Measurements from ENCODE around the gene EFNA3.
"Not testable (repeated sequence)": the region's sequence is repeated elsewhere in the genome, so short reads cannot be mapped to it uniquely, and the experiment has no call there.

Gene EFNA3

DNA sequence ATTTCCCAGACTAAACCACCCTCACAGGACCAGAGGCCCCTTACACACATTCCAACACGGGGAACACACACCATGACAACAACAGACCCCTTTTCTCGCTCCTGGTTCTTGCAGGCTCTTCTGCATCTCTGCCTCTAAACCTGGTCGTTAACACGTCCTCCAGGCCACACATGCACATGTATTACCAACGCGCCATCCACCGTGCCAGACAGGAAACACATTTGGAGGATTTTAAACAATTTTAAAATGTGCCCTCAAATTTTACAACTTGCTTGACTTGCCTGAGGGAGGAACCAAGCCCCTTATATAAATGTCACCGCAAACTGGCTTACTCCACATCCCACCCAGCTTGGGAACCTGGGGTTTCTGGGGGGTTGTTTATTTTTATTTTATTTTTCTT, 32.2 kb downstream of the EFNA3 start:
- DNase-seq (ENCODE audit: low read depth) = no peak

DNA sequence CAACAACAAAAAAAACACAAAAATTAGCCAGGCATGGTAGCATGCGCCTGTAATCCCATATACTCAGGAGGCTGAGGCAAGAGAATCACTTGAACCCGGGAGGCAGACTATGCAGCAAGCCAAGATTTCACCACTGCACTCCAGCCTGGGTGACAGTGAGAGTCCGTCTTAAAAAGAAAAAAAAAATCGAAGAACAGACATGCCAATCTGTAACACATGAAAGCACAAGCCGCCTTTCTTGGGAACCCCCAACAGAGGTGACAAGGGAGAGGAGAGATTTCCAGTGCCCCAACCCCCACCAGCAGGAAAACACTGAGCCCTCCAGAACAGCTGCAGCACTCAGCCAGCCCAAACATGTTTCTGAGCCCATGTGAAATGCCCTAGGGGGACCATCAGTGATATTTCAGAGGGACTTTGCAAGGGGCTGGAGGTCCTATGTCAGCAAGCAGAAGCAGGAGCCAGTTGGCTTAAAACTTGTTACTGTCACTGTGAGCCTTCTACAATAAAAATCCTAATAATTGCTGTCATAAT, 34.9 kb downstream of the EFNA3 start:
- no peak for DNase-seq (ENCODE audit: low read depth)

DNA sequence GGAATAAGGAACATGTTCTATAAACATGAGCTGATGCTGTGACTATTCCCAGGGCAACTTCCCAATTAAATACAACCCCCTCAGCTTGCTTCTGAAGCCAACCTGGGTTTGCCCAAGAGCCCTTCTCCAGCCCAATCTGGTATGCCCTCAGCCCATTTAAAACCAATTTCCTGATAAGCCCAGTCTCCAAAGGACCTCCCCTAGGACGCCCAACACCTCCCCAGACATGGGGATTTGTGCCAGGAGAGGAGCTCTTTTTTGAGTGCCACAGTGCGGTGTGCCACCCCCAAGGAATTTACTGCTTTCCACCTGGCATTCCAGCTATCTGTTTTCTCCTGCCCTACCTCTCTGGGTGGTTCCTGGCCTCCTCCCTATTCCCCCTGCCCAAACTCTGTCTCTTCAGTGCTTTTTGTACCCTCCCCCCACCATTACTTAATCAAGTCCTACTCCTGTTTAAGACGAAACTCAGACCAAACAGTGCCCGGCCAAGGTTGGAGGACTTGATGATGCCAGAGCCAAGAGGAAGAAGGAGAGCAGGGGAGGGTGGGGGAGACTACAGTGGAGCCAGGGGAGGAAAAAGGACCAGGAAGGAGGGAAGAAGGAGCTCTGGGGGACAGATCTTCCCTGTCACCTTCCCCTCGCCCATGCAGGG, 37.6 kb downstream of the EFNA3 start:
- DNase-seq (ENCODE audit: low read depth) = no peak

DNA sequence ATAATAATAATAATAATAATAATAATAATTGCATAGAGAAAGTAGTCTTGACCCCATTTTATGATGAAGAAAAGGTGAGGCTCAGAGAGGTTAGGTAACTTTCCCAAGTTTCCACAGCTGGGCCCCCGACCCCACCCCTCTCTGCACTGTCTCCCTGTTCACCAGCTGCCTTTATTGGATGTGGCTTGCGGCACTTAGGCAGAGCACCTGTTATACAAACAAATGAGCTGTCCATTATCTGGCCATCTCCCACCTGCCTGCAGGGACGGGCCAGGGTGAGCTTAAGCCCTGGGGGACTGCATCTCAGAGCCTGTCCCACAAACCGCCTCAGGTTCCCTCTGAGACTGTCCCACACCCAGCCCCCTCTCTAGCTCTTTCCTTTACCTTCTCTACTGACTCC, 39.0 kb downstream of the EFNA3 start:
- DNase-seq (ENCODE audit: low read depth) = no peak

DNA sequence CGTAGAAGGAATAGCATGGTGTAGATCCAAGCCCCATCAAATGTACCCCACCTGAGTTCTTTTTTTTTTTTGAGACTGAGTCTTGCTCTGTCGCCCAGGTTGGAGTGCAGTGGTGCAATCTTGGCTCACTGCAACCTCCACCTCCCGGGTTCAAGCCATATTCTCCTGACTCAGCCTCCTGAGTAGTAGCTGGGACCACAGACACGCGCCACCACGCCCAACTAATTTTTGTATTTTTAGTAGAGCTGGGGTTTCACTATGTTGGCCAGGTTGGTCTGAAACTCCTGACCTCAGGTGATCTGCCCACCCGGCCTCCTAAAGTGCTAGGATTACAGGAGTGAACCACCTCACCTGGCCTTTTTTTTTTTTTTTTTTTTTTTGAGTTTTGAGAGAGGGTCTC, 39.5 kb downstream of the EFNA3 start:
- DNase-seq (ENCODE audit: low read depth) = not testable (repeated sequence)

DNA sequence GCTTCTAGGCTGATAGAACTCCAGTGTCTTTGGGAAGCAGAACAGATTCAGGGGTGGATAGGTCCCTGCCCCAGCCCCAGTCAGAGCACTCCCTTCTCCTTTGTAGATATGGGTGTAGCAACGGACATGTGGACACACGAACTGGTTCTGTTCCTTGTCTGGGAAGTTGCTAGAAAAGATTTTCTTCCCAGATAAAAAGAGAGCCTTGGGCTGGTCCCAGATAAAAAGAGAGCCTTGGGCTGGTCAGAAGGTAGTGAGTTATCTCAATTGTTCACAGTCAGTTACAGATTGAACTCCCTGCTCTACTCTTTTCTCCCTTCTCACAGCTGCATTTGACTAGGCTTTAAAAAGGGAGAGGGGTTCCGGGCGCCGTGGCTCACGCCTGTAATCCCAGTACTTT, 41.6 kb downstream of the EFNA3 start:
- no peak for DNase-seq (ENCODE audit: low read depth)

DNA sequence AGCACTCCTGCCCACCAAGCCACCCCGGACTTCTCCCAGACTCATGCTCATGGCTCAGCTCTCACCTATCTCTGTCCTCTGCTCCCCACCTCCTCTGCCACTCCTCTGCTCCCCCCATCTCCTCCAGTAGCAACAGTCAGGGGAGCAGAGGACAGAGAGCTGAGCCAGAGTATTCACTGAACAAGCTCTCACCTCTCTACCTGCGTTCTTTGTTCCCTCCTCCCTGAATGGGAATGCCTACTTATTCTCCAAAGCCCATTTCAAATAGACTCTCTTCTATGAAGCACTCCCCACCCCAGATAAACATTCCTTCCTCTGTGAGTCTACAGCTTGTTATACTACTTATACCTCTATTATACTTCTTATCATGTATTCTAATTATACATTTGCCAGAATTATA, 42.6 kb downstream of the EFNA3 start:
- no peak for DNase-seq (ENCODE audit: low read depth)

DNA sequence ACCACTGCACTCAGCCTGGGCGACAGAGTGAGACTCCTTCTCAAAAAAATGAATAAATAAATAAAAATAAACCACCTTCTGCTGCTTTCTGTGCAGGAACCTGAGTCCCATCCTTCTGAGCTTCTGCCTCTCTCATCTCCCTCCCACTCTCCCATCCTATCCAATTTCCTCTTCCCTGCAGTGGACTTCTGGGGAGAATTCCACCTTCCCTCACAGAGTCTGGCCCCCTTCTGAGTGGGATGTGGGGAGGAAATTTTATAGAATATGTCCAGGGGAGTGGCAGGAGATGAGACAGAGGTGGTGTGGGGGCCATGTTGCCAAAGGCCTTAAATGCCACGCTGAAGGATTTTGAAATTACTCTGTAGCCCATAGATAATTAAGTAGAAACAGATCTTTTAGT, 43.7 kb downstream of the EFNA3 start:
- no peak for DNase-seq (ENCODE audit: low read depth)

DNA sequence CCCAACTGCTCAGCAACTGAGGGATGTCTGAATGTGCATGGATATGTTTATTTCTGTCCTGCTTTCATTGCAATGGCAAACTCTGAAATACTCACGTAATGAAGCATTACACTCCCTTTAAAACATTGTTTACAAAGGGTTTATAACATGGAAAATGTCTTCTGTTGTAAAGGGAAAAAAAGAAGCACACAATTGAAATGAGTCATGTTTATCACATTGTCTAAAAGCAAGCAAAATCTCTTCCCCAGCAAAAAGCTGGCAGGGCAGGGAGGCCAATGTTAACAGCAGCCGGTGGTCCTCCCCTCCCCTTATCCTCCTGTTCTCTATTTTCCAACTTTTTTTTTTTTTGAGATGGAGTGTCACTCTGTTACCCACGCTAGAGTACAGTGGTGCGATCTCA, 45.2 kb downstream of the EFNA3 start:
- DNase-seq (ENCODE audit: low read depth) = no peak

DNA sequence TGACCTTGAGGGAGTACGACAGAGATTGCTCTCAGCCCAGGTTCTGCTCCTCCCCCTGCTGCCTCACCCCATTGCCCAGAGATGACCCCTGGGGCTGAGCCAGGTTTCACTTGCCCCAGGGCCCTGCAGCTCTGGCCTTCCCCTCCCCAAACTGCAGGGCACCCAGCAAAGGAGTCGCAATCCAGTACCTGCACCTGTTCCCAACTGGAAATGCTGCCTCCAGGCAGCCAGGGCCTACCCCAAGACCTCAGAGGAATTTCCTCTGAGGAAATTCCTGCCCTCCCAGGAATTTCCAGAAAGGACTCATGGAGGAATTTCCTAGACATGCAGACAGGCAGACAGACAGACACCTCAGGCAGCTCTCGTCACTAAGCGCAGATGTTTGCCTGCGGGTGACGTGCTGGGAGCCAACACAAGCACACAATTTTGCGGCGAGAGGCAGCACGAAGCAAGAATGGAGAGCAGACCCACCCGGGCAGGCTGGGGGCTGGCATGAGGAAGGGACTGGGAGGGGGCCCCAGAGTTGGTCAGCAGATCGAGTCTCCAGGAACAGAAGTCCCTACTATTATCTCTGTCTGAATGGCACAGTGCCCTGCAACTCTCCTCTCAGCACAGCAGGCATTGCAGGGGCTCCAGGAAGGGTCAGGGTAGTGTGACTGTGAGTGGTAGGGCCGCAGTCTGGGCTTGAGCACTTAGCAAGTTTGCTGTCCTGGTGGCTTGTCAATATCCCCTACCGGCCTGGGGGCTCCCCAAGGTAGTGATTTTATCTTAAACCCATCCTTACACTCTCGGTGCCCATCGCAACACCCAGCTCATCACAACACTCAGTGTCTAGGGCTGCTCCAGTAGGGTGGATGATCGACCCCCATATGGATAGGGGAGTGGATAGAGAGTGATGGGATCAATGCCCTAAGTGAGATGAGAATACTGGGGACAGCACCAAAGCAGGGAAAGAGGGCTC, 46.1 kb downstream of the EFNA3 start:
- DNase-seq (ENCODE audit: low read depth) = no peak

DNA sequence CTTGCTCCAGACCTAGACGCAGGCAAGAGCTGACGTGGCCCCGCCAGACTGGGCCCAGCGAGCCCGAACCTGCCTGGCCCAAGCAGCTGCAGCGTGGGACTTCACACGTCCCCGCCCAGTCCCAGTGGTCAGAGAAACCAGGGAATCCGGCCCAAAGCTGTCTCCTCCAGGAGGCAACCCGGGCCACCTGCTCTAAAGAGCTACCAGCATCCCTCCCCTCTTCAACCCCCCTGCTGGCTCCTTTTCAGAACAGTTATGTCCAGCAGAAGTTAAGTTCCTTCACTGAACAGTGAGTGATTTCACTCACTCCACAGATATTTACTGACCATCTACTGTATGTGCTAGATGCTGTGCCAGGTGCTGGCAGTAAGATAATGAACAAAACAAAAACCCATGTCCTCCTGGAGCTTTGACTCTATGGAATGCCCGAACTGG, 46.9 kb downstream of the EFNA3 start:
- no peak for DNase-seq (ENCODE audit: low read depth)

DNA sequence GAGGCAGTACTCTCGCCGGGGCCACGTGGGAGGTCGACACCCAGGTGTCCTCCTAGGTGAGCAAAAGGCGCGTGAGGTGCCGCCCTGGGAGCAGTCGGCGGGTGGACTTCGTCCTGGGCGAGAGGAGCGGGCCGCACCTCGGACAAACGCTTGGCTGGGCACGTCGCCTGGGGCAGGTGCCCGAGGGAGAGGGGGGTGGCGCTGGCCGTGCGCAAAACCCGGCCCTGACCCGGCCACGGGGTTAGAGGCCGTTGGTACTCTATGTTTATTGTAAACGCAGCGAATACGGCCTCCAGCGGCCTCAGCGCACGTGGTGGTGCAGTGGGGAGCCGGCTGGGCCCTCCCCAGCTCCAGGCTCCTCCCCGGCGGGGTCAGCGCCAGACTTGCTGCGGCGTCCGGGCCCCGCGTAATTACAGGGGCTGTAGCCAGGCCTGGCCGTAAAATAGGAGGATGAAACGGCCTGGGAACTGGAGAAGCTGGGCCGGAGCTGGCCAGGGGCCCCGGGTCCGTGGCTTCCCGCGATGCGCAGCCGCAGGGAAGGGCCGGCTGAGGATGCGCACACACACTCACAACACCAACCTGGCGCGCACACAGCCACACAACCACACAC, 47.4 kb downstream of the EFNA3 start:
- no peak for DNase-seq (ENCODE audit: low read depth)

DNA sequence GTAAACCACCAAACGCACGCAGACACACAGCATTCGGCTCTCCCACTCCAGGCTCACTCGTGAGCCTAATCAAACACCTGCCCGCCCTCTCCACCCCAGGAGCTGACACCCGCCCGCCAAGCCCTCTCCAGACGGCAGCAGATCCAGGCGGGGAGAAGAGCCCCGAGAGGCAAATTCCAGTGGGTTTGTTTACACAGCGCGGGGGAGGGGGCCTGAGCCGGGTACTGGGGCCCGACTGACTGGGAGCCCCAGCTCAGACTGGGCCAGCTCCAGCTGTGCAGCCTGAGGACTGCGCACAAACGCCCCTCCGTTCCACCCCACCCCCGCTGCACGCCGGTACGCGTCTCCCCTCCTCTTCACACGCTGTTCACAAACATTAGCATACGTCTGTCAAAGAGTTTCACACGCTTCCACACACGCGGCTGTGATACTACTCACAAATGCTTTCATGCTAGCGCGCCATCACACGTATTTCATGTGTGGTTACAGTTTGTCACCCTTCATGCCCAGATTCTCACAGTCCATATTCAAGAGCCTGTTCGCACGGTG, 48.0 kb downstream of the EFNA3 start:
- no peak for DNase-seq (ENCODE audit: low read depth)

DNA sequence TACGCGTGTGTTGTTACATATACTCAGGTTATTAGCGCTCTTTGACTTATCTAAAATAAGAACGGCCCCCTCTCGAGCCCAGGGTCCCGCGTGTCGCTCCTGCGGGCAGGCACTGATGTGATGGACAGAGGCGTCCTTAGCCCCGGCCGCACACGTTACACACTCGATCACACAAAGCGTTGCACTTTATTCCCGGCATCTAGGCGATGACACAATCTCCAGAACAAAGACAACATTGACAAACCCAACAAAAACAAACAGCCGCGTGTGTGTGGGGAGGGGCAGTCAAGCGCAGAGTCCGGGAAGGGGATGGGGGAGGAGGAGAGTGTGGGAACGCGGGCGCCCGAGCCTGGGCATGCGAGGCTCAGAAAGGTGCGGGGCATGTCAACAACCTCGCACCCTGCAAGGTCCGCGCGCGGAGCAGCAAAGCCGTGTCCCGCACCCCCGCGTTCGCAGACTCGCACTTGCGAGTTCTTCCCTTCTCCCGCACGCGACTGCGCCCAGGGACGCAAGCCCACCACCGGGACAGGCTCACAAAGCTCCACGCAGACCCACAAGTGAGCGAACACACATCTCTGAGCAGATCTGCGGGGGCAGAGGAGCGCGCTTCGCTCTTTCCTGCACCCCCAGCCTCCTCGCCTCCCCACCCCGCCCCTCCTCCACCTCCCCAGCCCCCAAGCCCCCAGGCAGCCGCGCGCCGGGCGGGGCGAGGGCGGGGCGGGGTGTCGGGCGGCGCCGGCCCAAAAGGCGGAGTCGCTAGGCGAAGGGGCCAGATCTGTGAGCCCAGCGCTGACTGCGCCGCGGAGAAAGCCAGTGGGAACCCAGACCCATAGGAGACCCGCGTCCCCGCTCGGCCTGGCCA, 48.7 kb downstream of the EFNA3 start, which contains the start of gene EFNA1:
Gene EFNA1, plus strand, starts transcription at position 772 of the 862 bp plus-strand sequence. CDS start 102 bp downstream, outside the sequence.
- peak; percentile 36 for DNase-seq (ENCODE audit: low read depth)

DNA sequence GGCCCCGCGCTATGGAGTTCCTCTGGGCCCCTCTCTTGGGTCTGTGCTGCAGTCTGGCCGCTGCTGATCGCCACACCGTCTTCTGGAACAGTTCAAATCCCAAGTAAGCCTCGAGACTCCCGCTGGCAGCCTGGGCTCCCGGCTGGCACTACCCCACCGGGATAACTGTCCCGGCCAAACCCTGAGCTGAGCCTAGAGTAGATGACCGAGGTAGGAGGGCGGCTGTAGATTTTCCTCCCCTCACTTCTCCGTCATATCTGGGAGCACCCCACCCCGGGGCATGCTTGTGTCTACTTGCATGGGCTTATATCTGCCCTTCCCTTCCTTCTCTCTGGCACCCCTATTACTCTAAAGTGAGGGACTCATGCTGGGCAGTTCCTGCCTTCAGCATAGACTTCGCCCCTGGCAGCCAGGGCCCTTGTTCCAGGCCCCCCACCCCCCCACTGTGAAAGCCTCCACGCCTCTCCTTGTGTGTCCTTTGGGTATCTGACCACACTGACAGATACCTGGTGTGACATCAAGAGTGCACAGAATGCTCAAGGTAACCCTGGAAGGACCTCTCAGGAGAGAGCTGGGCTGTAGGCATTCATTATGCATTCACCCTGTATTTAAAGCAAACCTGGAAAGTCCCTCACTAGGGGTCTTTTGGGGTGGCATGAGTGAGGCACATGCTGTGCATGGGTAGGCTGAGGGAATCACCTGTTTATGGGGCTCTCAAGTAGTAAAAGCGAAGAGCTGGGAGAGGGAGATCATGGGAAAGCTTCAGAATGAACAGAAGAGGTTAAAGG, 49.5 kb downstream of the EFNA3 start:
- DNase-seq (ENCODE audit: low read depth) = no peak

DNA sequence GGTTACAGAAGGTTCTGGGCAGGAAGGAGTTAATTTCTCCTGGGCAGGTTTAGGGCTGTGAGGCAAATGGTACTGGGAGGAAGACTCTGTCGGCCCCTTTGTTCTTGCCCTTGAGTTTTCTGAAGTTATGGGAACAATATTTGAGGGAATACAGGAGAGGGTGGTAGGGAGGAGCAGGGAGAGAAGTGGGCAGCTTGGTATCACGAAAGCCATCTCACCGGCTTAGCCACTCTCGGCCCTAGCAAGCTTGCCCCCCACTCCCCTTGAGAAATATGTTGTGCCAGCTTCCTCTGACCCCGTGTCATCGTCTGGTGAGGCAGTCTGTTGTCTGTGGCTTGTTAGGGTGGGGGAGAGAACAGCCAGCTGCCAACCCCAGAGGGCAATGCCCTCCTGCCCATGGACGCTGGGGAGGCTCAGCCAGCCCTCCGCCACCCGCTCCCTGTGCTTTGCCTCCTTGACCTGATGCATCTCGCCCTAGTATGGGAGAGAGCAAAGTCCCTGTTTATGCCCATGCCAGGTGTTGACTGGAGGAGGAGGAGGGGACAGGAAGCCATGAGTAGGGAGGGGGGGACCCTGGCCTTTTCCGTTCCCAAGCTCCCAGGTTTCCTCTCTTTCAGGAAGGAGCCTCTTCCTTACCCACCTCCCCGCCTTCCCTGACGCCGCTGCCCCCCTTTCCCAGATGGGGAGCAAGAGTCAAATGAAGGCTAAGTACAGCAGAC, 50.3 kb downstream of the EFNA3 start:
- DNase-seq (ENCODE audit: low read depth) = no peak

DNA sequence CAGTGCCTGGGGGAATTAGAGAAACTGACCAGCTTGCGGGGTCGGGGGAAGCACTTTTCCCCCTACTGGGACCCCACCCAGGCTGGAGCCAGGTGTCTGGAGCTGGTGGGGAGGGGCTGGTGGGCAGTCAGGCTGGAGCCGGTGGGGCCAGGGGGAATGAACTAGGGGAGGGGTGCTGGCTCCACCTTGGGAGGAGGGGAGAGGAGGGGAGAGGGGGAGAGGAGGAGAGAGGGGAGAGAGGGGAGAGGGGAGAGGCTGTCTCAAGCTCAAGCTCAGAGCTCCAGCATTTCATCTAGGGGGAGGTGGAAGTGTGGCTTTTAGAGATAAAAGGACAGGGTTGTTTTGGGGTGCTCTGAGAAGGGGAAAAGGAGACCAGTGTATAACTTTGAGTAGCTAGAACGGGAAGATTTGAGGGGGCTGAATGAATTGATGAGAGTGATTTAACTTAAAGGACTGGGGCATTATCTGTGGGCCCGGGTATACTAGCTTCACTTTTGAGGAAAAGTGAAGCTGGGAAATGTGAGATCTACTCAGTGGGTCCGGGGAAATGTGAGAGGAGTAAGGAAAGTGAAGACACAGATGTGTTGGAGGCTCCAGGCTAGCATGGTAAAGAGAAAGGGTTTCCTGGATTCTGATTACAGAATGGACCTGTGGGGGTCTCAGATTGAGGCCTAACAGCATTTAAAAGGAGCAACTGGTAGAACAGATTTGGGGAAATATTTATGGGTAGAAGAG, 51.8 kb downstream of the EFNA3 start:
- DNase-seq (ENCODE audit: low read depth) = no peak

DNA sequence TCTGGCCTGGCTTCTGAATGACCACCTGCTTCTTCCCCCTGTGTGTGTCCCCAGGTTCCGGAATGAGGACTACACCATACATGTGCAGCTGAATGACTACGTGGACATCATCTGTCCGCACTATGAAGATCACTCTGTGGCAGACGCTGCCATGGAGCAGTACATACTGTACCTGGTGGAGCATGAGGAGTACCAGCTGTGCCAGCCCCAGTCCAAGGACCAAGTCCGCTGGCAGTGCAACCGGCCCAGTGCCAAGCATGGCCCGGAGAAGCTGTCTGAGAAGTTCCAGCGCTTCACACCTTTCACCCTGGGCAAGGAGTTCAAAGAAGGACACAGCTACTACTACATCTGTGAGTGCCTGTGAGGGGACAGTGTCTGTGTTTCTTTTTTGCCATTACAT, 52.6 kb downstream of the EFNA3 start:
- DNase-seq (ENCODE audit: low read depth) = no peak

DNA sequence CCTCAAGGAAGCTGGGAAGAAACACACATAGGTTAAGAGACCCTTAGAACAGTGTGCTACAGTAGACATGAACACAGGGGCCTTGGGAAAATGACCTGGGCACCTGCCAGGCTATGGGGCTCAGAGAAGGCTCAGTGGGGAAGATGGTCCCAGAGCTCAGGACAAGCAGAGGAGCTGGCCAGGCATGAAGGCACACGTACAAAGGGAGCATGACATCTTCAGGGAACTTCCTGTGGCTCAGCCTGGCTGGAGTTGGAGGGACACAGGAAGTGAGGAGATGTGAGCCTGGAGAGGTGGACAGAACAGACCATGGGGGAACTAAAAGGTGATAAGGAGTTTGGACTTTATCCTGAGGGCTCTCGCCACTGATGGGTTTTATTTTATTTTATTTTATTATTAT, 53.2 kb downstream of the EFNA3 start:
- DNase-seq (ENCODE audit: low read depth) = no peak

Measured in CMK (cell line).